GM21737 (cell line): ENCODE data around the gene LMAN1L.
A peak's percentile ranks its signal among the peaks of the same experiment; 100 is the strongest.

ENCODE experiments used
- ATAC-seq: cut with Tn5 transposase; IDR thresholded peaks from one replicate; pipeline ENCODE4 v1.9.1; 2021; ENCODE audit warnings: mild to moderate bottlenecking, moderate library complexity; ENCODE audit not compliant: unreplicated experiment

The LMAN1L gene

GRCh38 chr15:74812533-74812932 is at the start of gene LMAN1L:
TSS of gene LMAN1L (plus strand) at chr15:74812835. CDS start at chr15:74812855, 20 bp downstream.
- ATAC-seq = no peak

GRCh38 chr15:74763416-74763815 is 49.2 kb upstream of the LMAN1L start:
- no peak for ATAC-seq

DNA sequence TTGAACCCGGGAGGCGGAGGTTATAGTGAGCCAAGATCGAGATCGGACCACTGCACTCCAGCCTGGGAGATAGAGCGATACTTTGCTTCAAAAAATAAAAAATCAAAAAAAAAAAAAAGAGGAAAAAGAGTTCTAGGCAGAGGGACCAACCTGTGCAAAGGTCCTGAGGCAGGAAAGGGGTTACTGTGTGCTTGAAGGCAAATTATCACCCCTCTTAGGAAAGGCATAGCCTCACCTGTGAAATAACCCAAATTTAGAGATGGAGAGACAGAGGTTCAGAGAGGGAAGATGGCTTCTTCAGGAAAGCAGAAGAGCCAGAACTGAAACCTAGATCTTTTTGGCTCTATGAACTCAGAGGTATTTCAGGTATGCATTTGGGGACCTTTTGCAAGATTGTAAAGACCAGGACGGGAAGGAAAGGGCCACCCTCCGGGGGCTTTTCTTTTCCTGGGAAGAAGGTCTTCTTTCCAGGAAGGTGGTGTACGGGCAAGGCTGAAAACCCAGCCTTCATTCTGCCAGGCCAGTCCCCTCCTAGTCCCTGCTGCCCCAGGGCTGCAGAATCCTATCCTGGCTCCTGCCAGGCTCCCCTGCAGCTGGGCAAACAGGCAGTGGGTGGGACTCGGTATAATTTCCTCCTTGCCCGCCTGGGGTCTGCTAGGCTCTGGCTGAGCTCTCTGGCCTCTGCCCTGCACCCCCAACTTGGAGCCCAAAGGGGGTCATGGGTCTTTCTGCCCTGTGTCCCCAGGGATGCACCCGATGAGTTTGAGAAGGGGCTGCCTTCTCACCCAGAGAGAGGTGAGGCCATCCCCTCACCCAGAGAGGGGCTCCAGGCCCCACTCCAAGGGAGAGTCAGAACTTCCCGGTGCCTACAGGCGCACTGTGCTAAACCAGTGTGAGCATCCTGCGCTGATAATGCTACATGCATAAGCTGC is 45.2 kb upstream of the LMAN1L start:
- no peak for ATAC-seq

DNA sequence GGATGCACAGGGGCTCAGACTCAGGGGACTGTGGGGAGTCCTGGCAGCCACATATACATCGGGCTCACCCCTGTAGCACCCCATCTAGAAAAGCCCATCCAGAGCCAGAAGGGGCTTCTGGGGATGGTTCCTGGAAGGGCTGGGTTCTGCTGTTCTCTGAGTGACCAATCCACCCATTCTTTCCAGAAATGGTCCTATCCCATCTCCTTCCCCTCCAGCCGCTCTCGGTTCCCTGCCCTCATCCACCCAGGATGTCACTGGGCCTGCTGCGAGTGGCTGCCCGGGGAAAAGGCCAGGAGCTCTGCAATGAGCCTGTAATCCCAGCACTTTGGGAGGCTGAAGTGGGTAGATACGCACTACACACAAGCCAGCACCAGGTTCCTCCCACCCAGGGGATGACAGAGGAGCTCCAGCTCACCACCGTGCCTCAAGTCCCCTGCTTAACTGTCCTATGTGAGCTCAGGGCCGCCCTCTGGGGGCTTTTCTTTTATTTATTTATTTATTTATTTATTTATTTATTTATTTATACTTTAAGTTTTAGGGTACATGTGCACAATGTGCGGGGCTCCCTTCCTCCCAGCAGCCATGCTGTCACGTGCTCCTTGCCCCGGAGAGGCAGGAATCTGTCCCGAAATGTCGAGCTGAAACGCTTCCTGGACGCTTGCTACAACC is 44.4 kb upstream of the LMAN1L start:
- ATAC-seq = no peak

DNA sequence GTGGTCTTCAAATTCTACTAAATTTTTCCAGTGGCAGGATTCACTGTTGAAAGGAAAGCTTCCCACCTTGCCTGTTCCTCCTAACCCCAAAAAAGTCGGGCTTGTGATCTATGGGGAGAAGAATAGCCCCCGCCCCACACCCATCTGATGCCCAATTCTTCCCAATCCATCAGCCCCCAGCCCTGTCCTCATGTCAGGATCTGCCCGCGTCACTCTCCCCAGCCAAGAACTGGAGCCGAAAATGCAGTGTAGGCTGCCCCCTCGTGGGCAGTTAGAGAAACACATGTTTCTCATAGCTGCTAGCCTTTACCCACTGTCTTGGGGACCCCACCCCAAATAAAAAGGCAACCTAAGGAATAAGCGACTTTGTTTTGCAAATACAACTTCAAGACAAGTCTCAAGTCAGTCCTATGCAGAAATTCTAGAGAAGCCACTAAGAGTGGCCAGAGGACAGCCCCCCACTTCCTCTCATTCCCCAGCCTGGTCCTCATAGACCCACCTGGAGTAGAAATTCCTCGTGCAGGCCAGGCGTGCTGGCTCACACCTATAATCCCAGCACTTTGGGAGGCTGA is 43.8 kb upstream of the LMAN1L start:
- ATAC-seq = no peak

- ATAC-seq = no peak
These were observed 43.1 kb upstream of the LMAN1L start for GRCh38 chr15:74769463-74770025.

- ATAC-seq = no peak
These were observed 42.3 kb upstream of the LMAN1L start for GRCh38 chr15:74770211-74770903.

DNA sequence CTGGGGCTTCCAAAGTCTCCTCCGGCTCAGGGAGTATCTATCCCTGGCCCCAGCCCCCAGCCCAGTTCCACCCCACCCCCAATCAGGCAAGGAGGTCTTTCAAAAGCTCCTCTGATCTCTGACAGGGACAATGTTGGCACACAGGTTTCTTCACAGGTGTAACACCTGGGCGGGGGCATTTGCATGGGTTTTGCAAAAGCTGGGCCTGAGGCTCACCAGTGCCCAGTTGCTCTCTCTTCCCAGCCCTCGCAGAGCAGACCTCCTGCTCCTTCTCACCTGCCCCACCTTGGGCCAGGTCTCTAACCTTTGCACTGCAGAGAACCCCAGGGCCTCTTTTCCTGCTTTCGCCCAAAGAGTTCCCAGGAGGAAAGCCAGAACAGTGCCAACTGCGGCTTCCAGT is 39.3 kb upstream of the LMAN1L start:
- ATAC-seq = no peak

DNA sequence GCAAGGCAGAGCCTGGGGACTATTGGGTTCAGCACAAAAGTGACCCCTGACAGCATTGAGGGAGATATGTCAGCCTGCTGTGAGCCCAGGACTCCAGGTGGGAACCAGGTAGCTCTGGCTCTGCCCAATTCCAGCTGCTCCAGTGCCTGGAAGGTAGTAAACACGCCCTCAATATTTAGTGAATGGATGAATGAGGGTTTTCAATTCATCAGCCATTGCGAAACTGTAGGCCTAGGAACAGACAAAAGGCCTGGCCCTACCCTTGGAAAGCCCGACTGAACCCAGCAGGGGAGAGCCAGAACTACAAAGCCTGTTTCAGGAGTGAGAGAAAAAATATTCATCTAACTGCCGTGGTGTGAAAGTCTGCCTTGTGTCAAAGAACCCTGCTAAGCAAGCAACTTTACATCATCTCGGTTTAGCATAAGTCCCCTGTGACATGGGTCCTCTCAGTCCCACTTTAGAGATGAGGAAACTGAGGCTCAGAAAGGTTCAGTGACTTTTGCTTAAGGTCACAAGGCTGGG is 38.8 kb upstream of the LMAN1L start:
- ATAC-seq = no peak

DNA sequence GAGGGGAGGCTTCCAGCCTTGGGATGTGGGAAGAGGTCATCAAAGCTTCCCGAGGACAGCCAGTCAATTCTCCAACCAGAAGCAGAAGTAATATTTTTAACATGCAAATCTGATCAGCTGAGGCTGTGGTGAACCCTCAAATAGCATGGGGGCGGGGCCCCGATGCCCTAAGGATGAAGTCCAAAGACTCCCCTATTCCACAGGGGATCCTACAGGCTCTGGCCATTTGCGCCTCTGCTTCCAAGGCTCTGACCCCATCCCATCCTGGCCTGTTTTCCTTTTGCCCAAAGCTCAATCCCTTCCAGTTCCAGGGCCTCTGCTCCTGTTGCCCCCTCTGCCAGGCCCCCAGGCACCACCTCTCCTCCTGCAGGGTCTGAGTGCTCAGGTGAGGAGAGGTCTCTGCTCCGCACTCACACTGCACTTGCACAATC is 37.5 kb upstream of the LMAN1L start:
- ATAC-seq = no peak

GRCh38 chr15:74775894-74776293 is 36.7 kb upstream of the LMAN1L start:
- ATAC-seq = no peak

DNA sequence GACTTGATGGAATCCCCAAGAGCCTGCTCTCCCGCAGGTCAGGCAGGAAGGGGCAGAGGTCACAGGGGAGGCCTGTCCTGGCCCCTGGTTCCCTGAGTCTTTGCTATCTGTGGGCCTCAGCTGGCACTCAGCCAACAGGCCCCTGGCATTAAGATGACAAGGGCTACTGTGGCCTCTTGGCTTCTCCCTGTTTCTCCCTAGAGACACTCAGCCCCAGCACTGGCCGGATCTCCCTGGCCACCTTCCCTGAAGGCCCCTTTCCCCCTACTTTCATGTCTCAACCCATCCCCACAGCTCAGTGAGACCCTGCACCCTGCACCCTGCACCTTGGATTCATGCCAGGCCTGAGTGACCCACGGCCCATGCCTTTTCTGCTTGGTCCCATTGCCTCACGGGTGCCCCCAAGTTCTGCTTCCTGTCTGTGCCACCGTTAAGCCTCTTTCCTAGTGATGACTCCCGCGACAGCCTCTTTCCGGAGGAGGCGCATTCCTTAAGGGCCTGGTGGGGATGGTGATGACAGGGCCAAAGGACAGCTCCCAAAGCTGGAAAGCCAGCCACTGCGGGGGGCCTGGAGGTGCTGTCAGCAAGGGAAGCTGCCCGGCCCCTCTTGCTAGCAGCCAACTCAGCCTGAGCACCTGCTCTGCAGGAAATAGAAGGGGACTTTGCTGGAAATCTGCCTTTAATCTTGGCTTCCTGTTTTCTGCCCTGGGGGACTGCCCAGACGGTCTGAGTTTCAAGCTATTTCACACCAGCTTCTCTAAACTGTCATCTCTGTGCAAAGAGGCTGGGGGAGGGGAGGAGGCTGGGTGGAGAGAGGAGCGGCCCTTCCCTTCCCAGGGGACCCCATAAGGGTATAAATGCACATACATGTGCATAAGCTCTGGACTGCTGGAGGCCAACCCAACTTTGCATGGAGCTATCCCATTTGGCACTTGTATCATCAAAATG is 35.5 kb upstream of the LMAN1L start:
- ATAC-seq = peak; percentile 41

DNA sequence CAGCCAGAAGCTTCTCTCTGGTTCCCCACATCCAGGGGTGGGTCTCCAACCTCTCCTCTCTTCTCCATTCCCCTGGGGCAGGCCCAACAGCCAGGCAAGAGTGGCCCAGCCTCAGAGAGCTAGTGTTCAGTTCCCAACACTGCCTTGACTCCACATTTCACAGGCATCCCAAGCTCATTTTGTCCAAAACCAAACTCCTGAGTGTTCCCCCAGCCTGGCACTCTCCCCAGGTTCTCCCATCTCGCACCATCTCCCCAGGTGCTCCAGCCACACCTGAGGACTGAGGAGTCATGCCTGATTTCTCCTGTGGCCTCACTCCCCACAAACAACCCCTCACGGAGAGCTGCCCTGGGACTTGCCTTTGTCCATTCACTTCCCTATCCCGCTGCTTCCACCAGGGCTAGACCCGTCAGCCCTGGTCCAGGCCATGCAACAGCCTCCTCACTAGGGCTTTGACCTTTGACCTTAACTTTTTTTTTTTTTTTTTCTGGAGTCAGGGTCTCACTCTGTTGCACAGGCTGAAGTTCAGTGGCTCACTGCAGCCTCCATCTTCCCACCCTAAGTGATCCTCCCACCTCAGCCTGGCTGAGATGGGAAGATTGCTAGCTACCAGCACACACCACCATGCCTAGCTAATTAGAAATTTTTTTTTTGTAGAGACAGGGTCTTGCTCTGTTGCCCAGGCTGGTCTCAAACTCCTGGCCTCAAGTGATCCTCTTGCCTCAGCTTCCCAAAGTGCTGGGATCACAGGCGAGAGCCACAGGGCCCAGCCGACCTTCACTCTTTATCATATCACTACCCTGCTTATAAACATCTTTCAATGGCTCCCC is 34.7 kb upstream of the LMAN1L start:
- peak; percentile 10 for ATAC-seq

DNA sequence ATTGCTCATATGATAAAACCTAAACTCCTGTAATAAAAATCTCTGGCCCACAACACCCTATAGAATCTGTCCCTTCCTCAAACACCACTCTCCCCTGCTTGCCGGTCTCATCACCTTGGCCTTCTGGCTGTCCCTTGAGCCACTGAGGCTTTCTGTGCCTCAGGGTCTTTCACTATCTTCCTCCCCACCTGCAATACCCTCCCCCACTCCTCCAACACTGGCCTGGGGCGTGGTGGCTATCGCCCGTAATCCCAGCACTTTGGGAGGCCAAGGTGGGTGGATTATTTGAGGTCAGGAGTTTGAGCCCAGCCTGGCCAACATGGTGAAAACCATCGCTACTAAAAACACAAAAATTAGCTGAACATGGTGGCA is 34.0 kb upstream of the LMAN1L start:
- no peak for ATAC-seq

DNA sequence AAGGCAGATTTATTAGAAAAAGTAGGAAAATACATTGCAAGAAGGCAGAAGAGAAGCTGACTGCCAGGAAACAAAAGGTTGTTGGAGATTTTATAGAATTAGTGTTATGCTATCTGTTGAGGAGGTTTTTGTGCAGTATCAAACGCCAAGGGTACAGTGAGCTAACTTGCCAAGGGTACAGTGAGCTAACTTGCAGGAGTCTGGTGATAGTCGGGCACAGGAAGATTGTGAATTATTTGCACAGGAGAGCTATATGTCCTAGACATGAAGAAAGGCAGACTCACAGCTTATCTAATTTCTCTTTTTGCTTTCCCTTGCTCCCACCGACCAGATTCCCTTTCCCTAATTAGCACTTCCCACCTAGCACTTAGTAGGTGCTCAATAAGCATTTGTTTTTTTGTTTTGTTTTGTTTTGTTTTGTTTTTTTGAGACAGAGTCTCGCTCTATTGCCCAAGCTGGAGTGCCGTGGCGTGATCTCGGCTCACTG is 33.4 kb upstream of the LMAN1L start:
- no peak for ATAC-seq

DNA sequence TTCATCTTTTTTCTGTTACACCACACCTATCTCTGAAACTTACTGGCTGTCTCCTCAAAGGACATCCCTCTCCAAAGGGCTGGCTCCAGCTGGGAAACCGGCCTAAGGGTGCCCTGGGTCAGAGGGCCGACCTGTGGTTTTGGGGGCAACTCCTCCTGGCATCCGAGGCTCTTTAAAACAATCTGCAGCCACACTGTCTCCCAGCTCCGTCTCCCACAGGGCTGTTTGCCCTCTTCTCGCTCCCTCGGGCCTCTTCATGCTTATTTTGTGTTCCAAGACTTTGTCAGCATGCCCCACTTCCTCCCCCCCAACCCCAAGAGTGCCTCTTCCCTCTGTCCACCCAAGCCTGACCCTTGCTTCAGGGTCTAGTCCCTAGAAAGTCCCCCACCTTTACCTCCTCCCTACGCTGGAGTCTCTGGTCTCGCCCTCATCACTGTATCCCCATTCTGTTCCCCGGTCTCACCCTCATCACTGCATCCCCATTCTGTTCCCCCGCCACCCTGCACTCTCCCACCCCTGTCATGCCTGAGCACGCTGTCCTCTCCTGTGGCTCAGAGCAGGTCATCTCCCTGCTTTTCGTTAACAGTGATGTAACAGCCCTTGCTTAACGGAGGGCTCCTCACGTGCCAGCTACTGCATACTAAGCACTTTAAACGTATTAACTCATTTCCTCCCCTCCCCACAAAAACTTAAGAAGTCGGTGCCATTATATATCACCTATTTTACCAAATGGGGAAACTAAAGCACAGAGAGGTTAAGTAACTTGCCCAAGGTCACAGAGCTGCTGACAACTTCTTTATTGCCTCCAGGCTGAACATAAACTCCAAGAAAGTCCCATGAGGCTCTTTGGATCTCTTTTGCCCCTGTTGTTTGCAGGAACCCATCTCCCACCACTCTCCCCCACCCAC is 31.9 kb upstream of the LMAN1L start:
- ATAC-seq = no peak

DNA sequence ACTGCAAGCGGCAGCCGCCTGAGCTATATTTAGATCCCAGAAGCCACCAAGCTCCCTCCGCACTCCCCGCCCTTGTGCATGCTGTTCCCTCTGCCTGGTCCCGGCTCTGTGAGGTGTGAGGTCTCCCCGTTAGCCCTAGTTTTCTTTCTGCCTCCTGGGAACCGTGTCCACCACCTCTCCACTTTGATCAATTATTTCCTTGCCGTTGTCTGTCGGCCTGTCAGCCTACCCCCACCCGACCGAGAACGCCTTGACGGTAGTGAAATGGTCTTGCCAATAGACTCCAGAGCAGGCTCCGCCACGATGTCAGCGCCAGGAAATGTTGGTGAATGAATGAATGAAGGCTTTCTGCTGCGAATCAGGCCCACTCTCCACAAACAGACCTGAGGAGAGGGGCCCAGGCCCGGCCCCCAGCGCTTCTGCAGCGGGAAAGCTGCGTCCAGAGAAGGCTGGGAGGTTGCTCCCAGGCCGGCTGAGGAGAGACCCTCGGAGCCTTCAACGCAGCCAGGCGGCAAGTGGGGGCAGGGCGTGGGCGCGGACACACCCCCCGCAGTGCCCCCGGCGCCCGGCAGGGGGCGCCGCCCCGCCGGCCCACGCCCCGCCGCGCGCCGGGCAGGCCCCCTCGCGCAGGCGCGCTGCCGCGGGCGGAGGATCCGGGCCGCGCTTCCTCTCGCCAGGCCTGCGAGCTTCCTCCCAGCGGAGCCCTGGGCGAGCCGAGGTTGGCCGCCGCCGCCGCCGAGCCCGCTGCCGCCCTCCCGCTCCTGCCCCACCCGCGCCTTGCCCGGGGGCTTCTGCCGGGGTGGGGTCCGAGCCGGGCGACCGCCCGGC is 31.0 kb upstream of the LMAN1L start, which contains the start of gene CSK:
CSK (plus strand) TSS at position 650 of the 828 bp plus-strand sequence. CDS start 16,218 bp downstream, outside the sequence.
- peak; percentile 32 for ATAC-seq
